RWPE1 (cell line): Measurements from ENCODE around the gene DDX1.

Source experiments
- CTCF ChIA-PET: fragments of 350-600 bp; sonication (Branson Sonifier 250); formaldehyde crosslinking; extraction: SDS; loops from one replicate; lab custom pipeline; 2021; lab: Yijun Ruan, JAX
- POLR2A ChIA-PET: fragments of 400-600 bp; formaldehyde crosslinking; extraction: SDS; loops from one replicate; lab custom pipeline; 2020; ENCODE audit warnings: antibody characterized with exemption; ENCODE audit not compliant: low non-redundant PET; lab: Yijun Ruan, JAX
- DNase-seq: peaks from one replicate; pipeline ENCODE4 v3.0.0; 2012; ENCODE audit warnings: low spot score
- H3K27ac ChIP-seq: fragments of 450-650 bp; 2 replicates; pipeline ENCODE4 v1.5.1; 2017
- TF ChIP-seq, protein P1 (sequence below): fragments of 450-650 bp; conservative IDR thresholded peaks from 2 replicates; pipeline ENCODE4 v1.5.1; 2017; ENCODE audit warnings: low read depth, mild to moderate bottlenecking

The DDX1 gene

DNA sequence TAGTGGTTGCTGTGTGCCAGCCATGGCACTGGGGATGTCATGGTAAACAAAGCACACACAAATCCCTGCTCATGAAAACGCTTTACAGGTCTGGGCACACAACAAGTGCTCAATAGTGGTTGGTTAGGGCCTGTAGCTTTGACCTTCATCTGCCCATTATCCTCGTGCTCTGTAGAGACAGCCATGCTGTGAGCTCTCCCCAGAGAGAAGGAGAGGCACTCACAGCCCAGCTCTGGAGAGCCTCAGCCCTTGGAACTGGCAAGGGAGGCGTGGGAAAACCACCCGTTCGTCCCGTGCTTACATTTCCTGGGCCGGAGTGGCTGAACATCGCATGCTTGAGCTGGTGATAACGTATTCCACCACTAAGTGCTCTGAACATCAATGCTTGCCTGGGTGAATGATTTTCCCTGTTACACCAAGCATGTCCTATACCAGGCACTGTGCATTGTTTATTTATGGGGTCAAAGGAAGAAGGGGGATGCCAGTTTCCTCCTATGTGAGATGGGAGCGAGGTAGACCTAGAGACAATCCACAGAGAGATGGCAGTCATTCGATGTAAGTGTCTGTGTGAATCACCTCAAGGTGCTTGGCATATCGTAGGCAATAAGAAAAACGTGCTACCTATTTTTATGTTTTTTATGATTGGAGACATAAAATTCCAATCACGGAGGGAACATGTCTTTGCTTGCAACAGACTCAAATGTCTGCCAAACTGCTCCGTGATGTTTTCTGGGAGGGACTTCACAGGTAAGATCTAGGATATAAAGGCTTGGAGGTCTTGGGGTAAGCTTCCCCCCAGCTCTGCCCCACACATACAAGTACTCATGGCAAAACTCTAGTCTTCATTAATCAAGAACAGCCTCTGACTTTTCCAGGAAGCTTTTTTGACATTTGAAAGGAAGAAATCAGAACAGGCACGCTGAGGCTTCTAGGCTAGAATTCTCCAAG, 75.5 kb downstream of the DDX1 start:
- TF ChIP-seq, protein P1, sequence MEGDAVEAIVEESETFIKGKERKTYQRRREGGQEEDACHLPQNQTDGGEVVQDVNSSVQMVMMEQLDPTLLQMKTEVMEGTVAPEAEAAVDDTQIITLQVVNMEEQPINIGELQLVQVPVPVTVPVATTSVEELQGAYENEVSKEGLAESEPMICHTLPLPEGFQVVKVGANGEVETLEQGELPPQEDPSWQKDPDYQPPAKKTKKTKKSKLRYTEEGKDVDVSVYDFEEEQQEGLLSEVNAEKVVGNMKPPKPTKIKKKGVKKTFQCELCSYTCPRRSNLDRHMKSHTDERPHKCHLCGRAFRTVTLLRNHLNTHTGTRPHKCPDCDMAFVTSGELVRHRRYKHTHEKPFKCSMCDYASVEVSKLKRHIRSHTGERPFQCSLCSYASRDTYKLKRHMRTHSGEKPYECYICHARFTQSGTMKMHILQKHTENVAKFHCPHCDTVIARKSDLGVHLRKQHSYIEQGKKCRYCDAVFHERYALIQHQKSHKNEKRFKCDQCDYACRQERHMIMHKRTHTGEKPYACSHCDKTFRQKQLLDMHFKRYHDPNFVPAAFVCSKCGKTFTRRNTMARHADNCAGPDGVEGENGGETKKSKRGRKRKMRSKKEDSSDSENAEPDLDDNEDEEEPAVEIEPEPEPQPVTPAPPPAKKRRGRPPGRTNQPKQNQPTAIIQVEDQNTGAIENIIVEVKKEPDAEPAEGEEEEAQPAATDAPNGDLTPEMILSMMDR: no peak
- H3K27ac ChIP-seq: no peak overlapping the region
- peak; percentile 42 for DNase-seq
- ChIA-PET POLR2A (no interaction called here), CTCF (interaction anchor here (0.5 to 0.6 kb wide), 3 partner anchors 192 to 481 kb away, joined by 3 to 6 read pairs (median 3); no protein-coding TSS in a partner anchor)

- DNase-seq: no peak
- CTCF ChIA-PET: interaction anchor here (0.6 kb wide), 1 partner anchor 192 kb away, joined by 3 read pairs; no protein-coding TSS in a partner anchor
- POLR2A ChIA-PET: no interaction called here
- TF ChIP-seq, protein P1: no peak
- H3K27ac ChIP-seq: no peak overlapping the region
Measured at GRCh38 chr2:15667809-15668556, 76.3 kb downstream of the DDX1 start.

GRCh38 chr2:15668611-15669305, 77.1 kb downstream of the DDX1 start:
- POLR2A ChIA-PET: no interaction called here

DNA sequence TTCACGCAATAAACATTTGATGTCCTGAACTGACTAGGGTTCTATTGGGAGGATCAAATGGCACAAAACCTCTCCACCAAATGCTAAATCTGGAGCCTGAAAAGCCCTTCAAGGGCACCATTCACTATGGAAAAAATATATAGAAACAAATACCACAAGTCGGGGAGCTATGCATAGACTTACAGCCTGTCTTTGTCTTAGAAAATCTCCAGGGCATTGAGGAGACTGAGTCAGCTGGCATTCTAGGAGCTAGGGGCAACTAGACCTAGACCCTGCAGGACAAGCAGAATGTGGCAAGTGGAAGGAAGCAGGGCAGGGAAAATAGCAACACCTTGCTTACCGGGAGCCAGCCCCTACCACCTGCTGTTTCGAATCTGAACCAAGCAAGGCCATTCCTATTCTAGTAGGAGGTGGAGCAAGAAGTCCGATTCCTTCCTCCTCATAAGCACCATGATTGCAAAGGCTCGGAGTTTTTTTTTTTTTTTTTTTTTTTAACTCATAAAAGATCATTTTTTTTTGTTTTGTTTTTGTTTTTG, 77.8 kb downstream of the DDX1 start:
- H3K27ac ChIP-seq: no peak overlapping the region
- POLR2A ChIA-PET: no interaction called here
- TF ChIP-seq, protein P1: no peak
- no peak for DNase-seq
- CTCF ChIA-PET: interaction anchor here (0.7 kb wide), 1 partner anchor 54 kb away, joined by 3 read pairs; no protein-coding TSS in a partner anchor

More at GRCh38 chr2:15668611-15669305, 77.1 kb downstream of the DDX1 start:
- DNase-seq: no peak
- no peak overlapping the region for H3K27ac ChIP-seq
- TF ChIP-seq, protein P1: no peak
- CTCF ChIA-PET: interaction anchor here (0.7 kb wide), 1 partner anchor 54 kb away, joined by 3 read pairs; no protein-coding TSS in a partner anchor

GRCh38 chr2:15670469-15670868, 78.8 kb downstream of the DDX1 start:
- ChIA-PET POLR2A (no interaction called here), CTCF (no interaction called here)
- no peak for DNase-seq
- no peak overlapping the region for H3K27ac ChIP-seq
- TF ChIP-seq, protein P1: no peak
